ENCODE results near the gene C1orf198. TPM values are rescaled to one million over a fixed set of nuclear protein-coding genes. Genes with fewer than 3 reads are reported as not detected.

C1orf198 gene
- polyA plus RNA-seq, 1 donor (not counting 4 experiments of a cell fraction or from before 2014, with no cell fraction given): 6.8 TPM

- dilution Hi-C loops (cut with MboI; ENCODE audit: extremely low pct_ligation_motif_present, low sequenced_read_pairs): no loop called here
- no peaks in the 10 kb centered on the region for H3K9me1 ChIP-seq (ENCODE audit: control insufficient read depth, extremely low read depth, insufficient read depth, low read length)
- H3K4me1 ChIP-seq (ENCODE audit: control insufficient read depth, extremely low read depth, insufficient read depth, low read length): no peaks in the 10 kb centered on the region
- H2AFZ ChIP-seq (ENCODE audit: control insufficient read depth, low read length): no peak overlapping the region
- no peak overlapping the region for H3K4me3 ChIP-seq (ENCODE audit: control insufficient read depth in 2 of 3, extremely low read depth in 1 of 3, insufficient read depth in 2 of 3, low read depth in 1 of 3, low read length in 3 of 3)
- H3K9me3 ChIP-seq (ENCODE audit: control insufficient read depth, low read depth, low read length): no peaks in the 10 kb centered on the region
- no peak for DNase-seq (ENCODE audit: low read depth, low spot score)
- no peaks in the 10 kb centered on the region for H3K27me3 ChIP-seq (ENCODE audit: control insufficient read depth, extremely low read depth, insufficient read depth, low read length)
- no peaks in the 10 kb centered on the region for H4K20me1 ChIP-seq (ENCODE audit: control insufficient read depth, extremely low read depth, insufficient read depth, low read length)
- peaks cover 0 to 1% of the 10 kb centered on the region in 2 experiments for H3K36me3 ChIP-seq (ENCODE audit: control insufficient read depth in 2 of 2, extremely low read depth in 1 of 2, insufficient read depth in 2 of 2, low read length in 2 of 2)
- FAIRE-seq: no peak
- H3K79me2 ChIP-seq (ENCODE audit: control insufficient read depth, insufficient read depth, low read length): no peaks in the 10 kb centered on the region
- H3K27ac ChIP-seq (ENCODE audit: control insufficient read depth, insufficient read depth, low read length): no peak overlapping the region
- H3K4me2 ChIP-seq (ENCODE audit: control insufficient read depth, extremely low read depth, insufficient read depth, low read depth, low read length): no peak overlapping the region
- no peak overlapping the region for H3K9ac ChIP-seq (ENCODE audit: control insufficient read depth, extremely low read depth, insufficient read depth, low read length)
- TF ChIP-seq EZH2 (IDR thresholded peaks at IDR 0.05; ENCODE audit: low read length) (no peak), CTCF (optimal IDR thresholded peaks at IDR 0.05 in 1 of 3, IDR thresholded peaks at IDR 0.05 in 1 of 3, conservative IDR thresholded peaks at IDR 0.05 in 1 of 3; ENCODE audit: extremely low read depth in 1 of 3, insufficient read depth in 2 of 3, low read length in 3 of 3) (no peak)
Measured at GRCh38 chr1:230913496-230913895, 45.2 kb upstream of the C1orf198 start.

- H3K27ac ChIP-seq (ENCODE audit: control insufficient read depth, insufficient read depth, low read length): no peak overlapping the region
- no peak overlapping the region for H3K9ac ChIP-seq (ENCODE audit: control insufficient read depth, extremely low read depth, insufficient read depth, low read length)
- H2AFZ ChIP-seq (ENCODE audit: control insufficient read depth, low read length): no peak overlapping the region
- H3K27me3 ChIP-seq (ENCODE audit: control insufficient read depth, extremely low read depth, insufficient read depth, low read length): no peaks in the 10 kb centered on the region
- FAIRE-seq (no peak), DNase-seq (ENCODE audit: low read depth, low spot score) (no peak)
- no peak overlapping the region for H3K4me3 ChIP-seq (ENCODE audit: control insufficient read depth in 2 of 3, extremely low read depth in 1 of 3, insufficient read depth in 2 of 3, low read depth in 1 of 3, low read length in 3 of 3)
- no peaks in the 10 kb centered on the region for H3K79me2 ChIP-seq (ENCODE audit: control insufficient read depth, insufficient read depth, low read length)
- H4K20me1 ChIP-seq (ENCODE audit: control insufficient read depth, extremely low read depth, insufficient read depth, low read length): no peaks in the 10 kb centered on the region
- H3K4me1 ChIP-seq (ENCODE audit: control insufficient read depth, extremely low read depth, insufficient read depth, low read length): no peaks in the 10 kb centered on the region
- TF ChIP-seq CTCF (optimal IDR thresholded peaks at IDR 0.05 in 1 of 3, IDR thresholded peaks at IDR 0.05 in 1 of 3, conservative IDR thresholded peaks at IDR 0.05 in 1 of 3; ENCODE audit: extremely low read depth in 1 of 3, insufficient read depth in 2 of 3, low read length in 3 of 3): no peak
- TF ChIP-seq EZH2 (IDR thresholded peaks at IDR 0.05; ENCODE audit: low read length): no peak
- peaks cover 0 to 3% of the 10 kb centered on the region in 2 experiments for H3K36me3 ChIP-seq (ENCODE audit: control insufficient read depth in 2 of 2, extremely low read depth in 1 of 2, insufficient read depth in 2 of 2, low read length in 2 of 2)
- no peaks in the 10 kb centered on the region for H3K9me1 ChIP-seq (ENCODE audit: control insufficient read depth, extremely low read depth, insufficient read depth, low read length)
- no peak overlapping the region for H3K4me2 ChIP-seq (ENCODE audit: control insufficient read depth, extremely low read depth, insufficient read depth, low read depth, low read length)
- H3K9me3 ChIP-seq (ENCODE audit: control insufficient read depth, low read depth, low read length): no peaks in the 10 kb centered on the region
- dilution Hi-C loops (cut with MboI; ENCODE audit: extremely low pct_ligation_motif_present, low sequenced_read_pairs): no loop called here
Measured at GRCh38 chr1:230910755-230911117, 42.4 kb upstream of the C1orf198 start.

Measured in keratinocyte (primary cell).